Measurements from ENCODE around the gene NAA16.

DNA sequence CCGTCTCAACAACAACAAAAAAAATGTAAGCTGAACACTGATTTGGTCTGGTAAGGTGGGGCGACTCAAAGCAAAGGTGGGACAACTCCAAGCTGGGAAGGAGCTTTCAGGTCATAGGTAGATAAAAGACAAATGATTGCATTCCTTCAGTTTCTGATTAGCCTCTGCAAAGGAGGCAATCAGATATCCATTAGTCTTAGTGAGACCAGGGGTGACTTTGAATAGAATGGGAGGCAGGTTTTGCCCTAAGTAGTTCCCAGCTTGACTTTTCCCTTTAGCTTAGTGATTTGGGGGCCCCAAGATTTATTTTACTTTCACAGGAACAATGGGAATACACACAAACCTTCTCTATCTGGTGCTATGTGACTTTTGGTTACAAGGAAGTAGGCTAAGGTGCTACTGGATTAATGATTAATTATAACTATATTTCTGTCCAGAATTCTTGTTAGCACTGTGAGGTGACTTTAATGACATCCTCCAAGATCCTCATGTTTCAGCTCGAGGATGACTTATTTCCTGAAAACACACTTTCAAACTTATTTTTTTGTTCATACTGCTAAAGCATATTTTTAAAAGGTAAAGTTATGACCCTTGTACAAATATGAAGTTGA is 37.1 kb upstream of the NAA16 start:
- TF ChIP-seq, protein P1, sequence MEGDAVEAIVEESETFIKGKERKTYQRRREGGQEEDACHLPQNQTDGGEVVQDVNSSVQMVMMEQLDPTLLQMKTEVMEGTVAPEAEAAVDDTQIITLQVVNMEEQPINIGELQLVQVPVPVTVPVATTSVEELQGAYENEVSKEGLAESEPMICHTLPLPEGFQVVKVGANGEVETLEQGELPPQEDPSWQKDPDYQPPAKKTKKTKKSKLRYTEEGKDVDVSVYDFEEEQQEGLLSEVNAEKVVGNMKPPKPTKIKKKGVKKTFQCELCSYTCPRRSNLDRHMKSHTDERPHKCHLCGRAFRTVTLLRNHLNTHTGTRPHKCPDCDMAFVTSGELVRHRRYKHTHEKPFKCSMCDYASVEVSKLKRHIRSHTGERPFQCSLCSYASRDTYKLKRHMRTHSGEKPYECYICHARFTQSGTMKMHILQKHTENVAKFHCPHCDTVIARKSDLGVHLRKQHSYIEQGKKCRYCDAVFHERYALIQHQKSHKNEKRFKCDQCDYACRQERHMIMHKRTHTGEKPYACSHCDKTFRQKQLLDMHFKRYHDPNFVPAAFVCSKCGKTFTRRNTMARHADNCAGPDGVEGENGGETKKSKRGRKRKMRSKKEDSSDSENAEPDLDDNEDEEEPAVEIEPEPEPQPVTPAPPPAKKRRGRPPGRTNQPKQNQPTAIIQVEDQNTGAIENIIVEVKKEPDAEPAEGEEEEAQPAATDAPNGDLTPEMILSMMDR (IDR thresholded peaks at IDR 0.05): no peak
- TF ChIP-seq POLR2A (IDR thresholded peaks at IDR 0.05): no peak

Data from stomach (tissue), 4 donors.